IMR-90 (cell line): ENCODE data around the gene BTBD9. TPM values are rescaled to one million over a fixed set of nuclear protein-coding genes. Genes with fewer than 3 reads are reported as not detected.

Source experiments
- ATAC-seq: fragments of 200-7000 bp; cut with Tn5 transposase; 2 replicates; pipeline ENCODE4 v1.9.1; 2020; ENCODE audit warnings: low read depth, mild to moderate bottlenecking, moderate library complexity
- BruUV-seq: library from RNA; stranded (reverse); fragments of 400-500 nt; replicated peaks from 2 replicates; lab custom pipeline; 2021; lab: Mats Ljungman, UMichigan
- CTCF ChIA-PET: fragments of 300-600 bp; formaldehyde crosslinking; extraction: SDS; loops from one replicate; lab custom pipeline; 2021; ENCODE audit warnings: antibody characterized with exemption; lab: Yijun Ruan, JAX
- POLR2A ChIA-PET: fragments of 300-600 bp; sonication (Branson Sonifier 250); formaldehyde crosslinking; loops from one replicate; lab custom pipeline; 2022; ENCODE audit warnings: antibody characterized with exemption; ENCODE audit not compliant: unreplicated experiment; lab: Charles Lee
- DNase-seq: peaks from one replicate; pipeline ENCODE4 v3.0.0; 2013
- H2AFZ ChIP-seq: replicated peaks from 2 replicates; pipeline ENCODE3; 2013; ENCODE audit warnings: low read length, mild to moderate bottlenecking; ENCODE audit not compliant: poor library complexity
- H2AK5ac ChIP-seq: 2 replicates; pipeline ENCODE4 v1.6.1; 2013; ENCODE audit warnings: low read depth, low read length, inconsistent platforms
- H2AK9ac ChIP-seq: replicated peaks from 2 replicates; pipeline ENCODE3; 2013; ENCODE audit warnings: mild to moderate bottlenecking, low read depth, low read length, moderate library complexity; ENCODE audit not compliant: poor library complexity
- H2BK120ac ChIP-seq: 2 replicates; pipeline ENCODE4 v1.6.1; 2013; ENCODE audit warnings: low read depth, low read length, inconsistent platforms
- H2BK15ac ChIP-seq: 3 replicates; pipeline ENCODE4 v1.6.1; 2013; ENCODE audit warnings: low read depth, low read length, inconsistent platforms
- H2BK20ac ChIP-seq: 2 replicates; pipeline ENCODE4 v1.6.1; 2013; ENCODE audit warnings: low read depth, mild to moderate bottlenecking, inconsistent platforms, low read length, moderate library complexity
- H2BK5ac ChIP-seq: 2 replicates; pipeline ENCODE4 v1.6.1; 2013; ENCODE audit warnings: mild to moderate bottlenecking, low read depth, low read length, inconsistent platforms; ENCODE audit not compliant: poor library complexity, severe bottlenecking
- H3K14ac ChIP-seq: replicated peaks from 2 replicates; pipeline ENCODE4 v1.6.1; 2013; ENCODE audit warnings: low read depth, low read length, inconsistent platforms
- H3K18ac ChIP-seq: 2 replicates; pipeline ENCODE4 v1.6.1; 2013; ENCODE audit warnings: low read depth, low read length, control low read depth
- H3K23ac ChIP-seq: 2 replicates; pipeline ENCODE4 v1.6.1; 2013; ENCODE audit warnings: low read depth, low read length, inconsistent platforms
- H3K27ac ChIP-seq: 2 replicates; pipeline ENCODE4 v1.5.1; 2013; ENCODE audit warnings: mild to moderate bottlenecking, control low read depth, low read length; ENCODE audit not compliant: insufficient read depth
- H3K27me3 ChIP-seq: 2 replicates; pipeline ENCODE4 v1.6.1; 2013; ENCODE audit warnings: low read length; ENCODE audit not compliant: control insufficient read depth, insufficient read depth
- H3K36me3 ChIP-seq: 2 replicates; pipeline ENCODE4 v1.6.1; 2013; ENCODE audit warnings: low read length, mixed read lengths; ENCODE audit not compliant: control insufficient read depth, insufficient read depth
- H3K4ac ChIP-seq: 2 replicates; pipeline ENCODE4 v1.6.1; 2013; ENCODE audit warnings: low read depth, low read length, inconsistent platforms
- H3K4me1 ChIP-seq: 2 replicates; pipeline ENCODE4 v1.6.1; 2013; ENCODE audit warnings: low read length, mixed read lengths; ENCODE audit not compliant: control insufficient read depth, insufficient read depth
- H3K4me2 ChIP-seq: 2 replicates; pipeline ENCODE4 v1.6.1; 2013; ENCODE audit warnings: low read depth, mild to moderate bottlenecking, control low read depth, low read length, moderate library complexity
- H3K4me3 ChIP-seq: 2 replicates; pipeline ENCODE4 v1.5.1; 2013; ENCODE audit warnings: low read depth, mild to moderate bottlenecking, control low read depth, low read length, moderate library complexity; ENCODE audit not compliant: insufficient read depth
- H3K56ac ChIP-seq: 2 replicates; pipeline ENCODE4 v1.6.1; 2013; ENCODE audit warnings: low read length, inconsistent platforms; ENCODE audit not compliant: insufficient read depth; ENCODE audit errors: extremely low read depth
- H3K79me1 ChIP-seq, 2 experiments: 2 replicates each; pipeline ENCODE4 v1.6.1; 2013; ENCODE audit warnings: low read length in 2 of 2, inconsistent platforms in 1 of 2, low read depth in 1 of 2
- H3K9ac ChIP-seq: 2 replicates; pipeline ENCODE4 v1.6.1; 2013; ENCODE audit warnings: low read depth, low read length, control low read depth
- H3K9me1 ChIP-seq: 2 replicates; pipeline ENCODE4 v1.6.1; 2013; ENCODE audit warnings: low read length, inconsistent platforms; ENCODE audit not compliant: insufficient read depth
- H3K9me3 ChIP-seq: 2 replicates; pipeline ENCODE4 v1.6.1; 2013; ENCODE audit warnings: low read length; ENCODE audit not compliant: control insufficient read depth, insufficient read depth
- H4K20me1 ChIP-seq: 2 replicates; pipeline ENCODE4 v1.6.1; 2013; ENCODE audit warnings: low read length, inconsistent platforms; ENCODE audit not compliant: insufficient read depth
- H4K5ac ChIP-seq: 2 replicates; pipeline ENCODE4 v1.6.1; 2013; ENCODE audit warnings: mild to moderate bottlenecking, low read depth, low read length, control low read depth
- H4K8ac ChIP-seq, 2 experiments: 2 replicates each; pipeline ENCODE4 v1.6.1; 2013; ENCODE audit warnings: low read depth in 2 of 2, low read length in 2 of 2, control low read depth in 1 of 2, inconsistent platforms in 1 of 2
- H4K91ac ChIP-seq: 2 replicates; pipeline ENCODE4 v1.6.1; 2013; ENCODE audit warnings: low read depth, low read length, inconsistent platforms; ENCODE audit not compliant: insufficient read depth
- BHLHE40 ChIP-seq: fragments of 150-350 bp; IDR thresholded peaks from 2 replicates; pipeline ENCODE4 v1.6.1; 2016; ENCODE audit warnings: mild to moderate bottlenecking, low read depth, low read length
- CEBPB ChIP-seq: IDR thresholded peaks from 2 replicates; pipeline ENCODE4 v1.6.1; 2012; ENCODE audit warnings: low read depth, low read length, improper control_type of control experiment
- CHD1 ChIP-seq: IDR thresholded peaks from 2 replicates; pipeline ENCODE4 v1.6.1; 2012; ENCODE audit warnings: low read depth, low read length, improper control_type of control experiment
- ELK1 ChIP-seq: fragments of 150-350 bp; IDR thresholded peaks from 2 replicates; pipeline ENCODE4 v1.6.1; 2016; ENCODE audit warnings: low read depth, mild to moderate bottlenecking, low read length, moderate library complexity, borderline replicate concordance
- FOS ChIP-seq: fragments of 150-350 bp; IDR thresholded peaks from 2 replicates; pipeline ENCODE4 v1.6.1; 2016; ENCODE audit warnings: low read depth, low read length
- MAFK ChIP-seq: IDR thresholded peaks from 2 replicates; pipeline ENCODE4 v1.6.1; 2012; ENCODE audit warnings: low read depth, low read length, improper control_type of control experiment
- MAZ ChIP-seq: IDR thresholded peaks from 2 replicates; pipeline ENCODE4 v1.6.1; 2012; ENCODE audit warnings: low read depth, mild to moderate bottlenecking, low read length, improper control_type of control experiment, moderate library complexity, borderline replicate concordance
- MXI1 ChIP-seq: IDR thresholded peaks from 2 replicates; pipeline ENCODE4 v1.6.1; 2012; ENCODE audit warnings: low read depth, mild to moderate bottlenecking, low read length, moderate library complexity, borderline replicate concordance
- NFE2L2 ChIP-seq: fragments of 150-350 bp; IDR thresholded peaks from 2 replicates; pipeline ENCODE4 v1.6.1; 2016; ENCODE audit warnings: low read depth, mild to moderate bottlenecking, low read length
- POLR2A ChIP-seq: IDR thresholded peaks from 2 replicates; pipeline ENCODE4 v1.6.1; 2012; ENCODE audit warnings: mild to moderate bottlenecking, low read depth, low read length
- RAD21 ChIP-seq: IDR thresholded peaks from 2 replicates; pipeline ENCODE4 v1.6.1; 2012; ENCODE audit warnings: low read length, improper control_type of control experiment
- RCOR1 ChIP-seq: IDR thresholded peaks from 2 replicates; pipeline ENCODE4 v1.6.1; 2012; ENCODE audit warnings: mild to moderate bottlenecking, low read length, improper control_type of control experiment; ENCODE audit not compliant: insufficient replicate concordance
- RFX5 ChIP-seq: IDR thresholded peaks from 2 replicates; pipeline ENCODE4 v1.8.0; 2012; ENCODE audit warnings: low read depth, mild to moderate bottlenecking, low read length, moderate library complexity
- SMC3 ChIP-seq: fragments of 150-350 bp; IDR thresholded peaks from 2 replicates; pipeline ENCODE4 v1.6.1; 2016; ENCODE audit warnings: low read depth, mild to moderate bottlenecking, antibody characterized with exemption, low read length, moderate library complexity
- USF2 ChIP-seq: fragments of 150-350 bp; IDR thresholded peaks from 2 replicates; pipeline ENCODE4 v1.6.1; 2017; ENCODE audit warnings: mild to moderate bottlenecking, antibody characterized with exemption, low read length, low read depth
- dilution Hi-C: fragments of 300-500 bp; cut with HindIII; formaldehyde crosslinking; loops from one replicate; pipeline ENCODE4 v1.14.3; 2018; ENCODE audit warnings: low sequenced_read_pairs; ENCODE audit not compliant: unreplicated experiment
- in situ Hi-C: fragments of 300-500 bp; cut with MboI; formaldehyde crosslinking; loops from 3 replicates; pipeline ENCODE4 v1.14.3; 2019; ENCODE audit warnings: low sequenced_read_pairs, inconsistent platforms, mixed read lengths
- intact Hi-C: fragments of 100-400 bp; cut with micrococcal nuclease; formaldehyde crosslinking; loops from 2 replicates; pipeline ENCODE4 v1.10.0; 2022
- polyA plus RNA-seq, 3 experiments: library from polyadenylated mRNA; depleted of rRNA; stranded (reverse); fragments of >200 nt; gene quantifications; 2 replicates each; pipeline ENCODE4 v1.2.3, GENCODE V29; 2012; ENCODE audit warnings: low replicate concordance in 1 of 3
- total RNA-seq: library from RNA; depleted of rRNA; stranded (reverse); fragments of >200 nt; gene quantifications from 2 replicates; pipeline ENCODE4 v1.2.3, GENCODE V29; 2012

Gene BTBD9
- total and polyA plus RNA-seq, 2 of the 4 experiments (the other 2 are of a cell fraction) = 4.1 to 22.0 TPM

- H2BK20ac ChIP-seq = no peak overlapping the region; the same call in 1 of the 2 replicates
- H3K9me3 ChIP-seq = no peaks in the 10 kb centered on the region
- no peak overlapping the region for H3K9ac ChIP-seq
- 0 out of 4 replicates have a peak overlapping the region, but pooled peaks of 1 of the 2 experiments have one; percentile 36 for H4K8ac ChIP-seq
- H3K79me1 ChIP-seq = peaks cover 0 to 3% of the 10 kb centered on the region in 2 experiments; a peak in 2 of 4 replicates
- no peak overlapping the region for H3K4ac ChIP-seq
- no peak overlapping the region for H3K56ac ChIP-seq
- H4K20me1 ChIP-seq = peaks cover 7% of the 10 kb centered on the region; the same call in 1 of the 2 replicates
- no peak overlapping the region for H3K4me3 ChIP-seq
- dilution Hi-C loops (no loop called here), in situ Hi-C loops (no loop called here), intact Hi-C loops (no loop called here)
- DNase-seq (no peak), ATAC-seq (no peak)
- no peaks in the 10 kb centered on the region; the same call in 1 of the 2 replicates for H3K9me1 ChIP-seq
- CTCF ChIA-PET = interaction anchor here (0.7 kb wide), 1 partner anchor 956 kb away, joined by 4 read pairs; no protein-coding TSS in a partner anchor
- no peak overlapping the region for H4K91ac ChIP-seq
- H3K23ac ChIP-seq = no peak overlapping the region
- H2AK5ac ChIP-seq = no peak overlapping the region
- 0 out of 2 replicates have a peak overlapping the region, but pooled peaks have one; percentile 23 for H3K14ac ChIP-seq
- no peak overlapping the region; the same call in 1 of the 2 replicates for H3K18ac ChIP-seq
- no peak overlapping the region for H2AK9ac ChIP-seq
- no peak overlapping the region for H2BK5ac ChIP-seq
- no TSS peak for BruUV-seq
- no peak overlapping the region for H2BK120ac ChIP-seq
- no peaks in the 10 kb centered on the region for H3K27me3 ChIP-seq
- POLR2A ChIA-PET = no interaction called here
- no peak overlapping the region for H2AFZ ChIP-seq
- no peak overlapping the region for H3K4me2 ChIP-seq
- peaks cover 11% of the 10 kb centered on the region for H3K4me1 ChIP-seq
- H3K36me3 ChIP-seq = no peaks in the 10 kb centered on the region
- H2BK15ac ChIP-seq = no peak overlapping the region
- H3K27ac ChIP-seq = no peak overlapping the region
- no peak overlapping the region for H4K5ac ChIP-seq
- TF ChIP-seq CEBPB (no peak), CHD1 (no peak), NFE2L2 (no peak), MAZ (no peak), ELK1 (no peak), RAD21 (no peak), MXI1 (no peak), POLR2A (no peak), RFX5 (no peak), SMC3 (no peak), MAFK (no peak), USF2 (no peak), FOS (no peak), RCOR1 (no peak), BHLHE40 (no peak)
These were observed 121.0 kb downstream of the BTBD9 start for GRCh38 chr6:38518511-38519304.
